HepG2 (cell line): Measurements from ENCODE around the gene ZFHX3. TPM values are rescaled to one million over a fixed set of nuclear protein-coding genes. Genes with fewer than 3 reads are reported as not detected.

Experiments
- ATAC-seq: fragments of 200-7000 bp; cut with Tn5 transposase; 3 replicates; pipeline ENCODE4 v1.9.1; 2020; ENCODE audit warnings: mild to moderate bottlenecking, moderate library complexity
- BruUV-seq: library from RNA; stranded (reverse); fragments of 400-500 nt; replicated peaks from 2 replicates; lab custom pipeline; 2021; lab: Mats Ljungman, UMichigan
- CTCF ChIA-PET: fragments of 300-600 bp; formaldehyde crosslinking; extraction: SDS; loops from one replicate; lab custom pipeline; 2021; ENCODE audit warnings: low total read pairs, inconsistent platforms, low intra/inter-chr PET ratio; lab: Yijun Ruan, JAX
- POLR2A ChIA-PET: fragments of 350-600 bp; sonication (Branson Sonifier 250); formaldehyde crosslinking; loops from one replicate; lab custom pipeline; 2020; ENCODE audit warnings: antibody characterized with exemption, inconsistent platforms; lab: Yijun Ruan, JAX
- DNase-seq: peaks from one replicate; pipeline ENCODE4 v3.0.0-alpha.2; 2015; ENCODE audit warnings: low spot score
- FAIRE-seq: peaks from 3 replicates; lab custom pipeline; 2011; peaks lifted over from hg19 to GRCh38; lab: Jason Lieb, UNC
- H2AFZ ChIP-seq: one replicate; pipeline ENCODE4 v1.6.1; 2011; ENCODE audit warnings: low read length, inconsistent platforms
- H3K27ac ChIP-seq: fragments of 300-600 bp; 3 replicates; pipeline ENCODE4 v1.8.0; 2011; ENCODE audit warnings: mixed run types, mild to moderate bottlenecking, mixed read lengths, low read length, inconsistent platforms; ENCODE audit not compliant: insufficient read depth; ENCODE audit errors: extremely low read length
- H3K27me3 ChIP-seq, 2 experiments: fragments of 200-600 bp in 1 of 2; 2 replicates in 1 of 2; 3 replicates in 1 of 2; pipeline versions ENCODE4 v1.6.0 to v1.8.0; 2011; ENCODE audit warnings: low read length in 2 of 2, mild to moderate bottlenecking in 2 of 2, moderate library complexity in 2 of 2, inconsistent platforms in 1 of 2; ENCODE audit not compliant: insufficient read depth in 2 of 2, control insufficient read depth in 1 of 2
- H3K36me3 ChIP-seq, 2 experiments: fragments of 200-600 bp in 1 of 2; replicated peaks in 1 of 2; 2 replicates in 1 of 2; 3 replicates in 1 of 2; pipeline versions ENCODE4 v1.5.1 to v1.8.0; 2011; ENCODE audit warnings: low read length in 2 of 2, inconsistent platforms in 1 of 2; ENCODE audit not compliant: insufficient read depth in 2 of 2, control insufficient read depth in 1 of 2
- H3K4me1 ChIP-seq: 2 replicates; pipeline ENCODE4 v1.5.1; 2012; ENCODE audit warnings: low read length, inconsistent platforms; ENCODE audit not compliant: insufficient read depth
- H3K4me2 ChIP-seq: 2 replicates; pipeline ENCODE4 v1.6.0; 2011; ENCODE audit warnings: low read depth, low read length, inconsistent platforms
- H3K4me3 ChIP-seq, 3 experiments: fragments of 200-600 bp in 1 of 3; sonication (generic), shearing (Covaris generic) in 1 of 3; replicated peaks in 1 of 3; 2 replicates each; pipeline ENCODE4 v1.5.1; 2011 to 2016; ENCODE audit warnings: low read length in 3 of 3, inconsistent platforms in 2 of 3, low read depth in 2 of 3, mild to moderate bottlenecking in 2 of 3, control low read depth in 1 of 3, mixed read lengths in 1 of 3; ENCODE audit not compliant: insufficient read depth in 1 of 3
- H3K79me2 ChIP-seq: one replicate; pipeline ENCODE4 v1.6.1; 2011; ENCODE audit warnings: low read length, inconsistent platforms; ENCODE audit not compliant: insufficient read depth
- H3K9ac ChIP-seq: 2 replicates; pipeline ENCODE4 v1.6.0; 2011; ENCODE audit warnings: mild to moderate bottlenecking, low read depth, low read length, inconsistent platforms; ENCODE audit not compliant: insufficient read depth
- H3K9me3 ChIP-seq: 2 replicates; pipeline ENCODE4 v1.5.1; 2012; ENCODE audit warnings: mild to moderate bottlenecking, low read length
- H4K20me1 ChIP-seq: 2 replicates; pipeline ENCODE4 v1.6.0; 2011; ENCODE audit warnings: inconsistent platforms, mild to moderate bottlenecking, low read length, moderate library complexity; ENCODE audit not compliant: insufficient read depth
- HOXA7 ChIP-seq: sonication (generic); formaldehyde crosslinking; IDR thresholded peaks from 2 replicates; pipeline ENCODE4 v1.8.1; 2022; ENCODE audit warnings: mild to moderate bottlenecking, missing genetic modification reagents, moderate library complexity
- MTA1 ChIP-seq: sonication (generic); formaldehyde crosslinking; IDR thresholded peaks from 2 replicates; pipeline ENCODE4 v1.4.0; 2020; ENCODE audit warnings: missing genetic modification reagents, mild to moderate bottlenecking, borderline replicate concordance
- SOX13 ChIP-seq, 3 experiments: fragments of 450-650 bp in 1 of 3; sonication (generic) in 1 of 3; formaldehyde crosslinking in 1 of 3; IDR thresholded peaks in 2 of 3; conservative IDR thresholded peaks in 1 of 3; 2 replicates each; pipeline versions ENCODE4 v1.5.0 to v1.6.1; 2016 to 2020; ENCODE audit warnings: antibody characterized with exemption in 1 of 3, mild to moderate bottlenecking in 1 of 3, missing compliant biosample characterization in 1 of 3, missing genetic modification reagents in 1 of 3, moderate library complexity in 1 of 3
- SOX6 ChIP-seq, 2 experiments: fragments of 450-650 bp in 1 of 2; sonication (generic) in 1 of 2; formaldehyde crosslinking in 1 of 2; IDR thresholded peaks; 2 replicates each; pipeline versions ENCODE4 v1.4.0 to v1.6.1; 2017 to 2020; ENCODE audit warnings: antibody characterized with exemption in 1 of 2, mild to moderate bottlenecking in 1 of 2, missing genetic modification reagents in 1 of 2
- U2AF2 ChIP-seq: fragments of 200-400 bp; formaldehyde crosslinking; IDR thresholded peaks from 2 replicates; pipeline ENCODE4 v1.6.1; 2017; ENCODE audit warnings: low read depth, mild to moderate bottlenecking, low read length
- WGBS: methylation state at CpG from one replicate; pipeline ENCODE4 v1.1.6; 2017; ENCODE audit warnings: low lambda C conversion rate; 5-methylcytosine and 5-hydroxymethylcytosine counted together
- in situ Hi-C: cut with HindIII; loops from 2 replicates; pipeline ENCODE4 v1.10.0; 2017; ENCODE audit warnings: low pct_unique_long_range_greater_than_20kb; ENCODE audit not compliant: extremely low pct_ligation_motif_present
- intact Hi-C: fragments of 100-400 bp; cut with micrococcal nuclease; formaldehyde crosslinking; loops from one replicate; pipeline ENCODE4 v1.10.0; 2022; ENCODE audit not compliant: unreplicated experiment
- polyA plus RNA-seq, 8 experiments: library from polyadenylated mRNA; depleted of rRNA in 3 of 8; stranded (reverse) in 7 of 8; unstranded in 1 of 8; fragments of >200 nt; fragmentation: Illumina TruSeq in 4 of 8; extraction: Trizol in 4 of 8; gene quantifications; 2 replicates each; pipeline versions ENCODE4 v1.2.1 to v1.2.3, GENCODE V29; 2011 to 2016; ENCODE audit warnings: low read depth in 4 of 8, missing spikeins in 1 of 8, mixed read lengths in 1 of 8; ENCODE audit not compliant: insufficient read depth in 1 of 8
- total RNA-seq, 5 experiments: library from RNA; depleted of rRNA; stranded (reverse); fragments of >200 nt; fragmentation: Illumina TruSeq; extraction: Trizol; gene quantifications; 2 replicates each; pipeline ENCODE4 v1.2.3, GENCODE V29; 2016; ENCODE audit warnings: low read depth in 1 of 5
- TF ChIP-seq, protein P1 (sequence below): sonication (generic); formaldehyde crosslinking; IDR thresholded peaks from 2 replicates; pipeline ENCODE4 v1.8.0; 2022; ENCODE audit warnings: mild to moderate bottlenecking, missing genetic modification reagents, moderate library complexity
- TF ChIP-seq, protein P2 (sequence below): sonication (generic); formaldehyde crosslinking; IDR thresholded peaks from 2 replicates; pipeline ENCODE4 v1.4.0; 2020; ENCODE audit warnings: missing genetic modification reagents, mild to moderate bottlenecking, borderline replicate concordance
- TF ChIP-seq, protein P3 (sequence below), 2 experiments: sonication (generic) in 1 of 2; formaldehyde crosslinking in 1 of 2; IDR thresholded peaks; 2 replicates each; pipeline versions ENCODE4 v1.4.0 to v1.6.1; 2018 to 2020; ENCODE audit warnings: missing genetic modification reagents in 2 of 2, borderline replicate concordance in 1 of 2, low read depth in 1 of 2, mild to moderate bottlenecking in 1 of 2, missing biosample characterization in 1 of 2

Gene ZFHX3
- total and polyA plus RNA-seq, 2 of the 13 experiments (the other 11 are each of a cell fraction or from before 2014, with no cell fraction given) = 5.0 to 6.0 TPM

DNA sequence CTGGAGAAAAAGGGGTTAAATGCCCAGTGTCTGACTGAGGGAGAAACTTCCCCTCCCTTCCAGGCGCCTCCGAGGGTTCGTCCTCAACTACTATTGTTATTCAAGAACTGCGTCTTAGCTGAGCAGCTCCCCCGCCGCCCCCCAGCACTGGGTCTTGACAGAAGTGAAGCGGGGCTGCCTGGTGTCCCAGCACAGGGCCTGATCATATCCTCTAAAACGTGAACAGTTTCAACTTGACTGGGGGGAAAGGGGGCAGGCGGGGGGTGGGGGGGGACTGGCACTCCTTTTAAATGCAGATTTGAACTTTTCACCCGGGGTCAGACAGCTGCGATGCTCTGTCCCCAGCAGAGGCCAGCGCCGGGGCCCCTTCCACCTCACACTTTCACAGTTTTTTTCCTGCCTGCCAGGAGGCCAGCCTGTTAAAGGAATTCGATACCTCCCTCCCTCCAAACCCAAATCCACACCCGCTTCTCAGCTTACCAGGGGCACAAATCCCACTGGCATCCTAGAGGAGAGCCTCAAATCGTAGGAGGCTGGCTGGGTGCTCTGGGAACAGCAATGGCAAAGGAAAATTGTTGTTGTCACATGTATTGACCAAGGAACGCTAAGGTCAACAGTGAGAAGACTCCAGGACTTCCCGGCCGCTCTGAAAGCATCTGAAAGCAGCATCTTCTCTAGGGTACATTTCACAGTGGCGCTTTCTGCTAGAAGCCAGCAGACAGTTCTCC, 14.5 kb downstream of the ZFHX3 start (continued):
- TF ChIP-seq MTA1 (CRISPR knock-in tag) = 0 out of 2 replicates have a peak, but pooled peaks have one; percentile 11
- TF ChIP-seq SOX13 (IDR thresholded peaks at IDR 0.05) = no peak
- TF ChIP-seq SOX13 (CRISPR knock-in tag; conservative IDR thresholded peaks at IDR 0.05 in 1 of 2, IDR thresholded peaks at IDR 0.05 in 1 of 2) = 0 out of 4 replicates have a peak, but pooled peaks of 1 of the 2 experiments have one; percentile 10
- no peak for TF ChIP-seq HOXA7 (CRISPR knock-in tag)
- TF ChIP-seq, protein P1, sequence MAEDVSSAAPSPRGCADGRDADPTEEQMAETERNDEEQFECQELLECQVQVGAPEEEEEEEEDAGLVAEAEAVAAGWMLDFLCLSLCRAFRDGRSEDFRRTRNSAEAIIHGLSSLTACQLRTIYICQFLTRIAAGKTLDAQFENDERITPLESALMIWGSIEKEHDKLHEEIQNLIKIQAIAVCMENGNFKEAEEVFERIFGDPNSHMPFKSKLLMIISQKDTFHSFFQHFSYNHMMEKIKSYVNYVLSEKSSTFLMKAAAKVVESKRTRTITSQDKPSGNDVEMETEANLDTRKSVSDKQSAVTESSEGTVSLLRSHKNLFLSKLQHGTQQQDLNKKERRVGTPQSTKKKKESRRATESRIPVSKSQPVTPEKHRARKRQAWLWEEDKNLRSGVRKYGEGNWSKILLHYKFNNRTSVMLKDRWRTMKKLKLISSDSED (CRISPR knock-in tag) = no peak
- no peak for TF ChIP-seq U2AF2

DNA sequence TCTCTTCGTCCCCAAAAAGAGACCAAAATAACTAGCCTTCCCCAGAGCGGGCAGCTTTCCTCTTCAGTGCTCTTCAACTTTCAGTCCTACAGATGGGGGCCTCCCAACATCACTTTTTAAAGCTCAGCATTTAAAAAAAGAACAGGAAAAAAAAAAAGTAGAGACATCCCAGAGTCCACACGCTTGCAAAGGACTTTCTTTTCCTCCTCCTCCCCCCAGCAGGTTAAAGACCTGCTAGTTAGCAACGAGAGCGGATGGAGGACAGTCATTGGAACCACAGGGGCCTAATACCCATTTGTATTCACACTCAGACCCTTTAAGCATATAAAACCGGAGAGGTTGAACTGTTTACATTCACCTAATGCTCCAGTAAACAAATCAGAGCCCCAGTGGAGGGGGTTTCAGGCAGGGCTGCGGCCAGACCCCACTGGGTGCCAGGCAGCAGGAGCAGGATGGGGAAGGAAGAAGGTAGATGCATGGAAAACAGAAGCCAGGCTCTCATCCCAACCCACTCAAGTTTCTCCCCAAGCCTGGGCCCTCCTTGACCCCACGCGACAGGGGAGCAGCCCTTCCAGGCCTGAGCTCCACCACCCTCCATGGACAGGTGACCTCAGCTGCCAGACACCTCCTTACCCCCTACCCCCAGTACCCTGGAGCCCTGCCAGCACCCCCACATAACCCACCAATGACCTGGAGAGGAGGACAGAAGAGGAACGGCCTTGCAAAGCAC, 15.2 kb downstream of the ZFHX3 start:
- peak; percentile 26 for FAIRE-seq
- no TSS peak for BruUV-seq
- peaks cover 97% of the 10 kb centered on the region for H3K4me1 ChIP-seq
- H3K27ac ChIP-seq = peak overlapping the region; percentile 31
- H3K9me3 ChIP-seq = no peaks in the 10 kb centered on the region
- peaks cover 99% of the 10 kb centered on the region for H3K79me2 ChIP-seq
- H3K9ac ChIP-seq = no peak overlapping the region; the same call in 1 of the 2 replicates
- DNase-seq = no peak
- peaks cover 5 to 27% of the 10 kb centered on the region in 2 experiments; a peak in 4 of 5 replicates for H3K36me3 ChIP-seq
- H4K20me1 ChIP-seq = peaks cover 14% of the 10 kb centered on the region; the same call in 1 of the 2 replicates
- intact Hi-C loops (no loop called here), in situ Hi-C loops (no loop called here)
- peak overlapping the region in 1 of 3 experiments; percentile 2; a peak in 1 of 6 replicates for H3K4me3 ChIP-seq
- no peak overlapping the region for H2AFZ ChIP-seq
- WGBS = 66% methylated on average over 10 of the region's 10 CpGs
- peak overlapping the region; percentile 41 for H3K4me2 ChIP-seq
- ChIA-PET CTCF (no interaction called here), POLR2A (no interaction called here)
- H3K27me3 ChIP-seq = no peaks in the 10 kb centered on the region
- no peak for ATAC-seq
- no peak for TF ChIP-seq SOX6 (IDR thresholded peaks at IDR 0.05)
- TF ChIP-seq SOX6 (CRISPR knock-in tag; IDR thresholded peaks at IDR 0.05) = peak; percentile 18; the same call in 1 of the 2 replicates
- TF ChIP-seq, protein P2, sequence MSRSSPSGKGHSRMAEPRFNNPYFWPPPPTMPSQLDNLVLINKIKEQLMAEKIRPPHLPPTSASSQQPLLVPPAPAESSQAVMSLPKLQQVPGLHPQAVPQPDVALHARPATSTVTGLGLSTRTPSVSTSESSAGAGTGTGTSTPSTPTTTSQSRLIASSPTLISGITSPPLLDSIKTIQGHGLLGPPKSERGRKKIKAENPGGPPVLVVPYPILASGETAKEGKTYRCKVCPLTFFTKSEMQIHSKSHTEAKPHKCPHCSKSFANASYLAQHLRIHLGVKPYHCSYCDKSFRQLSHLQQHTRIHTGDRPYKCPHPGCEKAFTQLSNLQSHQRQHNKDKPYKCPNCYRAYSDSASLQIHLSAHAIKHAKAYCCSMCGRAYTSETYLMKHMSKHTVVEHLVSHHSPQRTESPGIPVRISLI (CRISPR knock-in tag) = peak; percentile 60; the same call in 1 of the 2 replicates
- TF ChIP-seq, protein P3, sequence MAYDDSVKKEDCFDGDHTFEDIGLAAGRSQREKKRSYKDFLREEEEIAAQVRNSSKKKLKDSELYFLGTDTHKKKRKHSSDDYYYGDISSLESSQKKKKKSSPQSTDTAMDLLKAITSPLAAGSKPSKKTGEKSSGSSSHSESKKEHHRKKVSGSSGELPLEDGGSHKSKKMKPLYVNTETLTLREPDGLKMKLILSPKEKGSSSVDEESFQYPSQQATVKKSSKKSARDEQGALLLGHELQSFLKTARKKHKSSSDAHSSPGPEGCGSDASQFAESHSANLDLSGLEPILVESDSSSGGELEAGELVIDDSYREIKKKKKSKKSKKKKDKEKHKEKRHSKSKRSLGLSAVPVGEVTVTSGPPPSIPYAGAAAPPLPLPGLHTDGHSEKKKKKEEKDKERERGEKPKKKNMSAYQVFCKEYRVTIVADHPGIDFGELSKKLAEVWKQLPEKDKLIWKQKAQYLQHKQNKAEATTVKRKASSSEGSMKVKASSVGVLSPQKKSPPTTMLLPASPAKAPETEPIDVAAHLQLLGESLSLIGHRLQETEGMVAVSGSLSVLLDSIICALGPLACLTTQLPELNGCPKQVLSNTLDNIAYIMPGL (CRISPR knock-in tag; IDR thresholded peaks at IDR 0.05; ENCODE audit: borderline replicate concordance in 1 of 2, low read depth in 1 of 2) = 0 out of 4 replicates have a peak, but pooled peaks of 1 of the 2 experiments have one; percentile 31
